ENCODE data around the gene PCYT1A. TPM values are rescaled to one million over a fixed set of nuclear protein-coding genes. Genes with fewer than 3 reads are reported as not detected.
A peak's percentile ranks its signal among the peaks of the same experiment; 100 is the strongest.
"Not testable (repeated sequence)": the region's sequence is repeated elsewhere in the genome, so short reads cannot be mapped to it uniquely, and the experiment has no call there.

PCYT1A gene
- total and polyA plus RNA-seq, 2 donors: 18.9 to 23.3 TPM

- no peak for DNase-seq (ENCODE audit: low read depth in 6 of 9, low spot score in 9 of 9)
- H3K4me3 ChIP-seq (ENCODE audit: low read length in 2 of 2): no peak overlapping the region
- H3K27me3 ChIP-seq (ENCODE audit: control insufficient read depth in 2 of 2, insufficient read depth in 1 of 2, low read length in 1 of 2): no peaks in the 10 kb centered on the region
- H3K9me3 ChIP-seq (ENCODE audit: control insufficient read depth in 2 of 2, insufficient read depth in 1 of 2, low read length in 1 of 2): no peaks in the 10 kb centered on the region
- H3K4me1 ChIP-seq (ENCODE audit: control insufficient read depth in 2 of 2, insufficient read depth in 2 of 2, low read length in 2 of 2): no peaks in the 10 kb centered on the region
- 88% methylated on average over 5 of the region's 5 CpGs for WGBS
- peaks cover 9 to 19% of the 10 kb centered on the region in 2 donors for H3K36me3 ChIP-seq (ENCODE audit: control insufficient read depth in 2 of 2, insufficient read depth in 2 of 2, low read length in 1 of 2)
- no peak overlapping the region for H3K27ac ChIP-seq (ENCODE audit: low read depth in 1 of 2, low read length in 1 of 2)
Measured at GRCh38 chr3:196254376-196255283, 32.9 kb downstream of the PCYT1A start.

GRCh38 chr3:196251918-196252317 lies 35.6 kb downstream of the PCYT1A start:
- H3K4me1 ChIP-seq (ENCODE audit: control insufficient read depth in 2 of 2, insufficient read depth in 2 of 2, low read length in 2 of 2): no peaks in the 10 kb centered on the region
- H3K27ac ChIP-seq (ENCODE audit: low read depth in 1 of 2, low read length in 1 of 2): no peak overlapping the region
- H3K9me3 ChIP-seq (ENCODE audit: control insufficient read depth in 2 of 2, insufficient read depth in 1 of 2, low read length in 1 of 2): no peaks in the 10 kb centered on the region
- no peak overlapping the region for H3K4me3 ChIP-seq (ENCODE audit: low read length in 2 of 2)
- no peak for DNase-seq (ENCODE audit: low read depth in 6 of 9, low spot score in 9 of 9)
- 99% methylated on average over 16 of the region's 16 CpGs for WGBS
- H3K27me3 ChIP-seq (ENCODE audit: control insufficient read depth in 2 of 2, insufficient read depth in 1 of 2, low read length in 1 of 2): no peaks in the 10 kb centered on the region
- H3K36me3 ChIP-seq (ENCODE audit: control insufficient read depth in 2 of 2, insufficient read depth in 2 of 2, low read length in 1 of 2): peaks cover 20 to 25% of the 10 kb centered on the region in 2 donors

GRCh38 chr3:196246612-196247308 lies 40.8 kb downstream of the PCYT1A start:
- no peak for DNase-seq (ENCODE audit: low read depth in 6 of 9, low spot score in 9 of 9)
- Histone ChIP-seq H3K9me3 (ENCODE audit: control insufficient read depth in 2 of 2, insufficient read depth in 1 of 2, low read length in 1 of 2) (no peaks in the 10 kb centered on the region), H3K36me3 (ENCODE audit: control insufficient read depth in 2 of 2, insufficient read depth in 2 of 2, low read length in 1 of 2) (peaks cover 35 to 39% of the 10 kb centered on the region in 2 donors), H3K27me3 (ENCODE audit: control insufficient read depth in 2 of 2, insufficient read depth in 1 of 2, low read length in 1 of 2) (no peaks in the 10 kb centered on the region), H3K27ac (ENCODE audit: low read depth in 1 of 2, low read length in 1 of 2) (no peak overlapping the region), H3K4me1 (ENCODE audit: control insufficient read depth in 2 of 2, insufficient read depth in 2 of 2, low read length in 2 of 2) (no peaks in the 10 kb centered on the region), H3K4me3 (ENCODE audit: low read length in 2 of 2) (no peak overlapping the region)
- 98% methylated on average over 13 of the region's 13 CpGs for WGBS

- not testable (repeated sequence) for H3K4me1 ChIP-seq (ENCODE audit: control insufficient read depth in 2 of 2, insufficient read depth in 2 of 2, low read length in 2 of 2); H3K27ac ChIP-seq (ENCODE audit: low read depth in 1 of 2, low read length in 1 of 2); H3K9me3 ChIP-seq (ENCODE audit: control insufficient read depth in 2 of 2, insufficient read depth in 1 of 2, low read length in 1 of 2); H3K4me3 ChIP-seq (ENCODE audit: low read length in 2 of 2); H3K27me3 ChIP-seq (ENCODE audit: control insufficient read depth in 2 of 2, insufficient read depth in 1 of 2, low read length in 1 of 2); DNase-seq (ENCODE audit: low read depth in 6 of 9, low spot score in 9 of 9)
- peaks cover 44 to 53% of the 10 kb centered on the region in 2 donors for H3K36me3 ChIP-seq (ENCODE audit: control insufficient read depth in 2 of 2, insufficient read depth in 2 of 2, low read length in 1 of 2)
- WGBS: 99% methylated on average over 34 of the region's 34 CpGs
Measured at GRCh38 chr3:196244166-196244565, 43.4 kb downstream of the PCYT1A start.

GRCh38 chr3:196241704-196242103 lies 45.8 kb downstream of the PCYT1A start:
- peaks cover 49 to 61% of the 10 kb centered on the region in 2 donors for H3K36me3 ChIP-seq (ENCODE audit: control insufficient read depth in 2 of 2, insufficient read depth in 2 of 2, low read length in 1 of 2)
- peaks cover 5 to 8% of the 10 kb centered on the region in 2 donors for H3K4me1 ChIP-seq (ENCODE audit: control insufficient read depth in 2 of 2, insufficient read depth in 2 of 2, low read length in 2 of 2)
- no peak for DNase-seq (ENCODE audit: low read depth in 6 of 9, low spot score in 9 of 9)
- H3K27me3 ChIP-seq (ENCODE audit: control insufficient read depth in 2 of 2, insufficient read depth in 1 of 2, low read length in 1 of 2): no peaks in the 10 kb centered on the region
- no peak overlapping the region for H3K27ac ChIP-seq (ENCODE audit: low read depth in 1 of 2, low read length in 1 of 2)
- no peaks in the 10 kb centered on the region for H3K9me3 ChIP-seq (ENCODE audit: control insufficient read depth in 2 of 2, insufficient read depth in 1 of 2, low read length in 1 of 2)
- 93% methylated on average over 8 of the region's 8 CpGs for WGBS
- no peak overlapping the region for H3K4me3 ChIP-seq (ENCODE audit: low read length in 2 of 2)

- DNase-seq (ENCODE audit: low read depth in 6 of 9, low spot score in 9 of 9): no peak
- Histone ChIP-seq H3K4me3 (ENCODE audit: low read length in 2 of 2) (no peak overlapping the region), H3K27ac (ENCODE audit: low read depth in 1 of 2, low read length in 1 of 2) (no peak overlapping the region), H3K36me3 (ENCODE audit: control insufficient read depth in 2 of 2, insufficient read depth in 2 of 2, low read length in 1 of 2) (peaks cover 38 to 51% of the 10 kb centered on the region in 2 donors), H3K27me3 (ENCODE audit: control insufficient read depth in 2 of 2, insufficient read depth in 1 of 2, low read length in 1 of 2) (no peaks in the 10 kb centered on the region), H3K4me1 (ENCODE audit: control insufficient read depth in 2 of 2, insufficient read depth in 2 of 2, low read length in 2 of 2) (peaks cover 5 to 9% of the 10 kb centered on the region in 2 donors), H3K9me3 (ENCODE audit: control insufficient read depth in 2 of 2, insufficient read depth in 1 of 2, low read length in 1 of 2) (no peaks in the 10 kb centered on the region)
- 98% methylated on average over 4 of the region's 4 CpGs for WGBS
Measured at GRCh38 chr3:196240424-196240823, 47.1 kb downstream of the PCYT1A start.

GRCh38 chr3:196238612-196239560 lies 48.6 kb downstream of the PCYT1A start:
- Histone ChIP-seq H3K36me3 (ENCODE audit: control insufficient read depth in 2 of 2, insufficient read depth in 2 of 2, low read length in 1 of 2) (peaks cover 35 to 48% of the 10 kb centered on the region in 2 donors), H3K9me3 (ENCODE audit: control insufficient read depth in 2 of 2, insufficient read depth in 1 of 2, low read length in 1 of 2) (no peaks in the 10 kb centered on the region), H3K27me3 (ENCODE audit: control insufficient read depth in 2 of 2, insufficient read depth in 1 of 2, low read length in 1 of 2) (no peaks in the 10 kb centered on the region), H3K27ac (ENCODE audit: low read depth in 1 of 2, low read length in 1 of 2) (no peak overlapping the region), H3K4me3 (ENCODE audit: low read length in 2 of 2) (no peak overlapping the region), H3K4me1 (ENCODE audit: control insufficient read depth in 2 of 2, insufficient read depth in 2 of 2, low read length in 2 of 2) (peaks cover 5 to 9% of the 10 kb centered on the region in 2 donors)
- DNase-seq (ENCODE audit: low read depth in 6 of 9, low spot score in 9 of 9): no peak
- WGBS: 96% methylated on average over 14 of the region's 14 CpGs

- Histone ChIP-seq H3K4me1 (ENCODE audit: control insufficient read depth in 2 of 2, insufficient read depth in 2 of 2, low read length in 2 of 2) (peaks cover 5 to 9% of the 10 kb centered on the region in 2 donors), H3K36me3 (ENCODE audit: control insufficient read depth in 2 of 2, insufficient read depth in 2 of 2, low read length in 1 of 2) (peaks cover 29 to 43% of the 10 kb centered on the region in 2 donors), H3K27me3 (ENCODE audit: control insufficient read depth in 2 of 2, insufficient read depth in 1 of 2, low read length in 1 of 2) (no peaks in the 10 kb centered on the region), H3K9me3 (ENCODE audit: control insufficient read depth in 2 of 2, insufficient read depth in 1 of 2, low read length in 1 of 2) (no peaks in the 10 kb centered on the region), H3K27ac (ENCODE audit: low read depth in 1 of 2, low read length in 1 of 2) (no peak overlapping the region), H3K4me3 (ENCODE audit: low read length in 2 of 2) (no peak overlapping the region)
- peak in 8 of 9 donors; percentile 20 to 68 (median 42) for DNase-seq (ENCODE audit: low read depth in 6 of 9, low spot score in 9 of 9)
- WGBS: 52% methylated on average over 5 of the region's 5 CpGs
Measured at GRCh38 chr3:196237203-196237602, 50.3 kb downstream of the PCYT1A start.

Data from thymus (tissue), 11 donors.